Measurements from ENCODE around the gene TGFBR3. TPM values are rescaled to one million over a fixed set of nuclear protein-coding genes. Genes with fewer than 3 reads are reported as not detected.

Gene TGFBR3
- total RNA-seq, 1 donor from 2014 or later, result 4.9 TPM

DNA sequence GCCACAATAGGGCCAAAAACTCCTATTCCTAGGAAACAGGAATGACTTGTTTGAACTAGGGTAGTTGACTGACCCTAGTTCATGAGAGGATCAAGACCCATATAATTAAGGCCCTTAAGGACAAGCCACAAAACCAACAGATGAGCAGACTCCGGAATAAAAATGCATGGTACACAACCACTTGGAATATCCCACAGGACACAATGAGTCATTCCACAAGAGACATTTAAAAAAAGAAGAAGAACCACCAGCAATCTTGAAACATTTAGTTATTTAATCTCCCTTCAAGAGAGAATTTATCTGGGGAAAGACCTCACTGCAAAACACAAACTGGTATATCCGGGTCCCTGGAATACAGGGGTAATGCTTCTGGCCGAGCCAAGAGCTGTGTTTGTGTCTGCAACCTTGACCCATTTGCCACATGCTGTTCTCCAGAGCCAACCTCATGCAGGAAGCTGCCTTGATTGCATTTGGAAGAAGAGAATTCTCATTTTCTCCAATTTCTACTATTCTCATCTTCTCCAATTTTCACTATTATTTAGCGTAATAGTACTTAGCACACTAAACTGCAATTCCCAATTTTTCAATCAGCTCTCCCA lies 135.5 kb downstream of the TGFBR3 start:
- peaks cover 4% of the 10 kb centered on the region for H3K36me3 Mint-ChIP-seq (ENCODE audit: insufficient read depth)
- peaks cover 10% of the 10 kb centered on the region for H3K9me3 Mint-ChIP-seq (ENCODE audit: low read depth)
- H3K27ac Mint-ChIP-seq, result no peak overlapping the region
- H3K4me3 Mint-ChIP-seq (ENCODE audit: low read depth), result no peak overlapping the region
- DNase-seq (ENCODE audit: low spot score, unreplicated experiment), result no peak
- H3K27me3 Mint-ChIP-seq, result no peaks in the 10 kb centered on the region
- no peaks in the 10 kb centered on the region for H3K4me1 Mint-ChIP-seq (ENCODE audit: low read depth)
- TF ChIP-seq, protein P1, sequence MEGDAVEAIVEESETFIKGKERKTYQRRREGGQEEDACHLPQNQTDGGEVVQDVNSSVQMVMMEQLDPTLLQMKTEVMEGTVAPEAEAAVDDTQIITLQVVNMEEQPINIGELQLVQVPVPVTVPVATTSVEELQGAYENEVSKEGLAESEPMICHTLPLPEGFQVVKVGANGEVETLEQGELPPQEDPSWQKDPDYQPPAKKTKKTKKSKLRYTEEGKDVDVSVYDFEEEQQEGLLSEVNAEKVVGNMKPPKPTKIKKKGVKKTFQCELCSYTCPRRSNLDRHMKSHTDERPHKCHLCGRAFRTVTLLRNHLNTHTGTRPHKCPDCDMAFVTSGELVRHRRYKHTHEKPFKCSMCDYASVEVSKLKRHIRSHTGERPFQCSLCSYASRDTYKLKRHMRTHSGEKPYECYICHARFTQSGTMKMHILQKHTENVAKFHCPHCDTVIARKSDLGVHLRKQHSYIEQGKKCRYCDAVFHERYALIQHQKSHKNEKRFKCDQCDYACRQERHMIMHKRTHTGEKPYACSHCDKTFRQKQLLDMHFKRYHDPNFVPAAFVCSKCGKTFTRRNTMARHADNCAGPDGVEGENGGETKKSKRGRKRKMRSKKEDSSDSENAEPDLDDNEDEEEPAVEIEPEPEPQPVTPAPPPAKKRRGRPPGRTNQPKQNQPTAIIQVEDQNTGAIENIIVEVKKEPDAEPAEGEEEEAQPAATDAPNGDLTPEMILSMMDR (IDR thresholded peaks at IDR 0.05; ENCODE audit: unreplicated experiment), result no peak

DNA sequence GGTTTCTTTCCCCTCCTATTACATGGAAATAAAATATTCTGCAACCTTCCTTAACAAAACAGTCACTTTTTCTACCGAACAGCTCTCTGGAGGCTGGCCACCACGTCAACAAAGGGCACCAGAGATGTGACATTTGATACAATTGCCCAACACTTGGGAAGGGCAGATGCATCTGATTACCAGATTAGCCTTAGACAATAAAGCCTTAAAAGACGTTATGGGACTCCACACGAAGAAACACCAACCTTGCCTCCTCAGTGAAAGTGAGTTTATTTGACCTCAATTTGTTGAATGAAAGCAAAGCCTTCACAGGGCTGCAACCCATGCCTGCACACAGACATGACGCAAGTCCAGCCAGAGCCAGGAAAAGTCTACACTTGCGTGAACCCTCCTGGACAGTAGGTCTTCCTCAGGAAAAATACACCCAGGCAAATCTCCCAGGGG lies 136.1 kb downstream of the TGFBR3 start:
- no peaks in the 10 kb centered on the region for H3K4me1 Mint-ChIP-seq (ENCODE audit: low read depth)
- peaks cover 4% of the 10 kb centered on the region for H3K36me3 Mint-ChIP-seq (ENCODE audit: insufficient read depth)
- H3K27me3 Mint-ChIP-seq, result no peaks in the 10 kb centered on the region
- TF ChIP-seq, protein P1 (IDR thresholded peaks at IDR 0.05; ENCODE audit: unreplicated experiment), result no peak
- peaks cover 10% of the 10 kb centered on the region for H3K9me3 Mint-ChIP-seq (ENCODE audit: low read depth)
- no peak overlapping the region for H3K27ac Mint-ChIP-seq
- DNase-seq (ENCODE audit: low spot score, unreplicated experiment), result no peak
- H3K4me3 Mint-ChIP-seq (ENCODE audit: low read depth), result no peak overlapping the region

- H3K4me1 Mint-ChIP-seq (ENCODE audit: low read depth), result no peaks in the 10 kb centered on the region
- peaks cover 4% of the 10 kb centered on the region for H3K36me3 Mint-ChIP-seq (ENCODE audit: insufficient read depth)
- no peak overlapping the region for H3K4me3 Mint-ChIP-seq (ENCODE audit: low read depth)
- TF ChIP-seq, protein P1 (IDR thresholded peaks at IDR 0.05; ENCODE audit: unreplicated experiment), result no peak
- no peaks in the 10 kb centered on the region for H3K27me3 Mint-ChIP-seq
- H3K9me3 Mint-ChIP-seq (ENCODE audit: low read depth), result peaks cover 10% of the 10 kb centered on the region
- H3K27ac Mint-ChIP-seq, result no peak overlapping the region
- no peak for DNase-seq (ENCODE audit: low spot score, unreplicated experiment)
Observed at GRCh38 chr1:91747666-91748065, 138.3 kb downstream of the TGFBR3 start.

- Mint-ChIP-seq H3K36me3 (ENCODE audit: insufficient read depth) (peaks cover 4% of the 10 kb centered on the region), H3K4me3 (ENCODE audit: low read depth) (no peak overlapping the region), H3K4me1 (ENCODE audit: low read depth) (peaks cover 3% of the 10 kb centered on the region), H3K27ac (no peak overlapping the region), H3K27me3 (no peaks in the 10 kb centered on the region), H3K9me3 (ENCODE audit: low read depth) (peaks cover 13% of the 10 kb centered on the region)
- no peak for DNase-seq (ENCODE audit: low spot score, unreplicated experiment)
- TF ChIP-seq, protein P1 (IDR thresholded peaks at IDR 0.05; ENCODE audit: unreplicated experiment), result no peak
Observed at GRCh38 chr1:91746728-91747338, 139.1 kb downstream of the TGFBR3 start.

GRCh38 chr1:91745640-91746373 lies 140.1 kb downstream of the TGFBR3 start:
- H3K27me3 Mint-ChIP-seq, result no peaks in the 10 kb centered on the region
- no peak for DNase-seq (ENCODE audit: low spot score, unreplicated experiment)
- no peak overlapping the region for H3K27ac Mint-ChIP-seq
- H3K9me3 Mint-ChIP-seq (ENCODE audit: low read depth), result peaks cover 16% of the 10 kb centered on the region
- H3K4me1 Mint-ChIP-seq (ENCODE audit: low read depth), result peaks cover 6% of the 10 kb centered on the region
- no peak overlapping the region for H3K4me3 Mint-ChIP-seq (ENCODE audit: low read depth)
- TF ChIP-seq, protein P1 (IDR thresholded peaks at IDR 0.05; ENCODE audit: unreplicated experiment), result no peak
- peaks cover 4% of the 10 kb centered on the region for H3K36me3 Mint-ChIP-seq (ENCODE audit: insufficient read depth)

All from progenitor cell of endocrine pancreas (in vitro differentiated cells).